Measurements from ENCODE around the gene TNN.

TNN gene

DNA sequence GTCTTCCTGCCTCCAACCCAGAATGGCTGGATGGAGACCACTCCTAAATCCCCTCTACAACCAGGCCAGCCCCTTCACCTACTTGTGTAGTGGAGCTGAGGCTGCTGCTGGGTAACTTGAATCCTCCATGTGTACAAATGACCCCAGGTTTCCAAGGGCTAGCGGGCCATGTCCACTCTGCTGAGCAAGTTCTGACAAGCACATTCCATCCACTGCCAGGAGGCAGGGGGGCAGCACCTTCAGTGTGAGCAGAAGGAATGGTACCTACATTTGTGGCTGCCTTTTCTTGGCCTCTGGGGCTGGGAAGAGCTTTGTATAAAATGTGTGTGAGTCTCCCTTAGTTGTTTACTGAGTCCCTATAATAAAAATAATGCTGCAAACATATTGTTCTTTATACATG lies 110.4 kb downstream of the TNN start:
- DNase-seq: no peak

- no peak for DNase-seq
Measured at GRCh38 chr1:175178456-175178855, 110.8 kb downstream of the TNN start.

- DNase-seq: no peak
Measured at GRCh38 chr1:175179837-175180590, 112.4 kb downstream of the TNN start.

GRCh38 chr1:175182201-175182746 lies 114.6 kb downstream of the TNN start:
- DNase-seq: no peak

- no peak for DNase-seq
Measured at GRCh38 chr1:175183586-175183985, 116.0 kb downstream of the TNN start.

DNA sequence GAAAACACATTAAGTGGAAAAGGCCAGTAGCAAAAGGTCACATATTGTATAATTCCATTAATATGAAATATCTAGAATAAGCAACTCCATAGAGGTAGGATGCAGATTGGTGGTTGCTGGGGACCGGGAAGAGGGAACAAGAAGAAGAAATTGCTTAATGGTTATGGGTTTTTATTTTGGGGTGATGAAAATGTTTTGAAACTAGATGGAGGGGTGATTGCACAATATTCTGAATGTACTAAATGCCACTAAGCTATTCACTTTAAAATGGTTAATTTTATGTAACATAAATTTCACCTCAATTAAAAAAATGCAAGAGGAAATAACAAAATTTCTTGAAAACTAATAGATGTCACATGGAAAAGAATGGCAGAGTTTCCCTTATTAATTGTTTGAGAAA lies 118.3 kb downstream of the TNN start:
- DNase-seq: no peak

DNA sequence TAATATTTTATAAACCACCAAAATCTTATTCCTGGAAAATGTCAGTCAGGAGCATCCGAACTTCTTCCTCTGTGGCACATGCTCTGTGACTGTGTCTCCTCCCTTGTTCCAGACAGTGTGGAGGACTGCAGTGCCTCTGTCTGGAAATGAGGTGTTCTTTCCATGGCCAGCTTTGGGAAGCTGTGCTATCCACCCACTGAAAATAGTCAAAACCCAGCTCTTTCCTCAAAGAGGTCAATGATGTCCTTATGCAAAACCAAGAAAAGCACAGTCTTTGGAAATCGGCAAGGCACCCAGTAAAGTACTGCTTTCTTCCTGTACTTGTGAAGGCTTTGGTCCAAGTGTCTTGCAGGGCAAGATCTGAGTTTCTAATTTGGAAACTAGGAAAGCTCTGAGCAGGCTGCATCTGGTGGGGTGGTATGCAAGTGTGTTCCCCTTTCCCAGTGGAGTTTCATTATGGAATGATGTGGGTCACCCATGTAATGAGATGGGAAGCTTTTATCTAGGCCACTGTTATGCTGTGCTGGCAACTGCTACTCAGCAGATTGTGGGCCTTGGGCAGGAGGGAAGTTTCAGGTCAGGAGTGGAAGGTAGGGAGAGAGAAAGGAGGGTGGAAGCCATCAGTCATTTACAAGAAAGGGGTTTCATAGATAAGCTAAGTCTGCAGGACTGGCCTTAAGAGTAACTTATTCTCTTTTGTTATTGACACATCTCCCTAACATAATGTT lies 119.0 kb downstream of the TNN start:
- DNase-seq: no peak

DNA sequence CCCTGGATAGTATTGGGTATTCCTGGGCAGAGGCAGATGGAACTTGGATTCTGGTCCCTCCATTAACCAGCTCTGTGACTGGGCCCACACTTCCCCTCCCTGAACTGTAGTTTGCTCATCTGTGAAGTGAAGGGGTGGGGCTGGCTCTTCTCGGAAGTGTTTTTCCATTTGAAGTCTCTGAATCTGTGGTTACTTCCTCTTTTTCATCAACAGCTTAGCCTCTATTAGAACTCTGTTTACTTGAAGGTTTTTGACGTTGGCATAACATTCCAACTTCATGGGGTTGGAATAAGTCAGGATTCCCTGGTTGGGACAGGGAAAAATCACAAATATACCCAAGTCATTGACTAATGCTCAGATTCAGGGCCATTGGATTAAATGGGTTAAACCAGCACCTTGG lies 121.3 kb downstream of the TNN start:
- DNase-seq: peak; percentile 74

DNA sequence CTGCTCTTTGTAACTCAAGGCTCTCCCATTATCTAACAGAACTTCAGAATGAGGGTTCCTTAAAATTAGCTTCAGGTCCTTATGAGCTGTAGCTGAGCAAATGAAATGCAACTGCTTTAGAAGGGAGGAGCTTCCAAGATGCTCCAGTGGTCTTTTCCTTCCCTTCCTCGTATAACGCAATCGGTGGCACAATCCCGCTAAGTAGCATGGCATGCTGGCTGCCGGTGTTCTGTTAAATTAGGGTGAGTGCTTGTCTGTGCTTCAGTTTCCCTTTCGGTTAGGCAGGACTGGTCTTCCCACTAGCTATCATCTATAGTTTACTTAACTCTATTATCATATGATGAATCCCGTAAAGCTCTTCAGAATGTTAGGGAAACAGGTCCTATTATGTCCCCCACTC lies 124.0 kb downstream of the TNN start:
- peak; percentile 32 for DNase-seq

DNA sequence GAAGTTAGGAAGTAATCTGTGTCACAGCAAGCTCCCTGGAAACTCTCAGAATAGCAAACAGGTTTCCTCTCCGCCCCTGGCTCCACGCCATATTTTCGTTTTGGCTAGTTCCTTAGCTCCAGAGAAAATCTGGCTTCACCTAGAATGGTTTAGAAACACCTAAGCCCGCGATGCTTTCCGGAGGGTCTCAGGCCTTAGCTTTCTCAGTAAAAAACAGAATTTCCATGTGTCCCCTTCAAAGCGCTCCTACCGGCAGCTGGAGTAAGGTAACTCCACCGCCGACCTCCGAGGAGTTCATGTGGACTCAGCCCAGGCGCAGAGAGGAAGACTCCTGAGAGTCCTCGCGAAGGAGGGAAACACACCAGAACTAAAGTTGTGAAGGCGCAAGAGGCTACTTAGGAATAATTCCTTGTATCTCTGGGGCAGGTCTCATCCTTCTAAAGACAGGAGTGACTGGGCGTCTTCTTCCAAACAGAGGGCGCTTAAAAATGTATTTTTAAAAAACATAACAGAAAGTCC lies 124.5 kb downstream of the TNN start:
- DNase-seq: peak; percentile 61

DNA sequence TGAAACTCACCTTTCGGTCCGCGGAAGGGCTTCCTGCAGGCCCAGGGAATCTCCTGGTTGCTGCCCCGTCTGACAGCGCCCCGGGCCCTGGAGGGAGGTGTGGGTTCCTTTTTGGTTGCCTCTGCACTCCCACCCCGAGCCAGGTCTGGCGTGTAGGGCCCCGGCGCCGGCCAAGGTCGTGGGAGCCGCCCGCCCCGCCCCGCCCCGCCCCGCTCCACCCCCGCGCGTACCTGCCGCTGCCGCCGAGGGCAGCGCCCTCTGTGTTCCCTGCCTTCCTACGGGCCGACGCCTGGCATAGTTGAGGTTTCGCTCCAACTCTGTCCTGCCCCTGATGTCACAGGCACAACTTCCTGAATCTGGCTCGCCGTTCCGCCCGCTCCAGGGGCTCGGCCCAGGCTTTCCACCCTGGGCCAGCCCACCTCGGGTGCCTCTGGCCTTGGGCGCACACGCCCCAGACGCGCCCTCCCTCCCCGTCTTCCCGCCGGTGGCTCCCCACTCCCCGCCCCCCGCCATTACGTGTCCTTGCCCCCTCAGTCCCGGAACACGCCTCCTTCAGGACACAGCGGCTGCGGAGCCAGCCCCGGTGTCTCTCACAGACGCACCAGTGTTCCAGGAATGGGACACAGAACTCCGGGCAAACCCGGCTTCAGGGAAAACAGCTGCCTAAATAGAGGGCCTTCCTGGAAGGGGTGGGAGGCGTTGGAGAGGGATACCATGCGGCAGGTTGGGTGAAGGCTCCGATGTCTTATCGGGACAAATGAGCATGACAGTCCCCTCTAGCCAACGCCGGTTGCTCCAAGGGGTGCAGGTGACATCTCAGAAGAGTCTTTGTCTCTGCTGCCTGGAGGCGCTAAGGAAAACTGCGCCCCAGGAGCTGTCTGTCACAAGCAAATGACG lies 125.2 kb downstream of the TNN start, which contains the start of gene KIAA0040:
Gene KIAA0040, minus strand, starts transcription at position 147 of the 897 bp plus-strand sequence. CDS start 31,763 bp downstream, outside the sequence.
- peak; percentile 78 for DNase-seq

DNA sequence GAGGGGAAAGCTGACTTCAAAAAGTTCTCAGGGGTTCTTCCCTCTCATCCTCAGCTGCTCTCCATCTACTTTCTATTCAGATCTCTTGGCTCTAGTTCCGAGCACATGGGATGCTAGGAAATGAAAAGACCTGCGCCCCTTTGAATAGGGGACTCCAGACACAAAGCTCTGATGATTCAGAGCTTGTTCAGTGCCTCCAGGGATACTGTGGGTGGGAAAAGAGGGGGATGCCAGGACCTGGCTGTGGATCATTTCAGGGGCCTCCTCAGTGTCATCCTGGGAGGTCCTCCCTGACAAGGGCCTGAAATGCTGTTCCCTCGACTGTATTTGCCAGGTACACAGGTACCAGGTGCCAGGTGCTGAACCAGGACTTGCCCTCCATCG lies 125.9 kb downstream of the TNN start:
- no peak for DNase-seq

DNA sequence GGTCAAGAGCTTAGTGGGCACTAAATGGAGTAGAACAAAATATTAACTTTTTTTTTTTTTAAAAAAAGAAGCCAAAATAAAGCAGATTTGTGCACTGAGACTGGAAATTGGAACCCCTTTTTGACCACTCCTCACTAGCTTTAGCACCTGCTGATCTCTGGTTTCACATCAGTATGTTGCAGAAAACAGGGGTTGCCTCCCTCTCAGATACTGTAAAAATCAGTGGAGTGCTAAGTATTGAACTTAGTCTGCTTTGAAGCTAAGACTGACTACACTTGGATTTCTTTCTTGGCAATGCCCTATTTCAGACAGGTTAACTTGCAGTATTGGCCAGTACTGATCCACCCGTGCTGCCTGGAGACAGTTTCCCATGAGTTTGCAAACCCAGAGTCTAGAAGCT lies 127.6 kb downstream of the TNN start:
- DNase-seq: no peak

DNA sequence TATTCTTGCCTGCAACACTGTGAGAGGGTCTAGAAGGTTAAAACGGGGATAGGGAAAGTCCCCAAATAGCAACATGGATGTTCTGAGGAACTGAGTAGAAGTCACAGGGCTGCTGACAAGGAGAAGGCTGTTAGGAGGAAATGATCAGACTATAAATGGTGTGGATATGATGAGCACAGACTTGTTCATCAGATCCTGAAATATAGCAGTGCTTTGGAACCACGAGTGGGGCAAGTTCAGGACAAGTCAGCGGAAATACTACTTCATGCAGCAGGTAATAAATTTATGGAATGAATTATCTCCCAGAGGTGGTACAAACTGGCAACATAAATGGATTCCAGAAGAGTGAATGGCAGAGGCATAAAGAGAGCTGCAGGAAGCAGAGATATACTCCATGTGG lies 128.2 kb downstream of the TNN start:
- DNase-seq: no peak

- DNase-seq: no peak
Measured at GRCh38 chr1:175197531-175197930, 129.9 kb downstream of the TNN start.

All from stimulated activated CD4-positive, alpha-beta T cell treated with anti-CD3 and anti-CD28 coated beads, Interleukin-15, amount 100 ng/mL, for 24 hours (primary cell).